Loucy (cell line): ENCODE measurements around the gene UBR4.
A peak's percentile ranks its signal among the peaks of the same experiment; 100 is the strongest.

Experiments
- H2AFZ ChIP-seq: fragments of 200-600 bp; sonication (generic); 2 replicates; pipeline ENCODE4 v1.6.0; 2016; ENCODE audit warnings: antibody characterized with exemption, mild to moderate bottlenecking, low read length, moderate library complexity
- H3F3A ChIP-seq: fragments of 200-600 bp; 2 replicates; pipeline ENCODE4 v1.6.0; 2016; ENCODE audit warnings: antibody characterized with exemption, low read depth, mild to moderate bottlenecking
- H3K27me3 ChIP-seq: fragments of 200-600 bp; sonication (generic); 2 replicates; pipeline ENCODE4 v1.6.1; 2014; ENCODE audit warnings: low read length, mild to moderate bottlenecking; ENCODE audit not compliant: insufficient read depth, poor library complexity, severe bottlenecking
- H3K36me3 ChIP-seq: fragments of 200-600 bp; sonication (generic); 2 replicates; pipeline ENCODE4 v1.6.1; 2016; ENCODE audit warnings: low read length; ENCODE audit not compliant: insufficient read depth
- H3K4me1 ChIP-seq: fragments of 200-600 bp; sonication (generic); 2 replicates; pipeline ENCODE4 v1.5.1; 2014; ENCODE audit warnings: low read length, mild to moderate bottlenecking; ENCODE audit not compliant: insufficient read depth, poor library complexity, severe bottlenecking
- H3K4me2 ChIP-seq: fragments of 200-600 bp; sonication (generic); 2 replicates; pipeline ENCODE4 v1.6.0; 2014; ENCODE audit warnings: antibody characterized with exemption, low read length, low read depth, mild to moderate bottlenecking; ENCODE audit not compliant: poor library complexity, severe bottlenecking
- H3K4me3 ChIP-seq: fragments of 200-600 bp; sonication (generic); 2 replicates; pipeline ENCODE4 v1.5.1; 2014; ENCODE audit warnings: low read length, mild to moderate bottlenecking, mixed read lengths; ENCODE audit not compliant: poor library complexity, severe bottlenecking
- H3K79me2 ChIP-seq: fragments of 200-600 bp; sonication (generic); 2 replicates; pipeline ENCODE4 v1.6.1; 2014; ENCODE audit warnings: low read length; ENCODE audit not compliant: insufficient read depth
- H3K9ac ChIP-seq: fragments of 200-600 bp; sonication (generic); 2 replicates; pipeline ENCODE4 v1.6.0; 2014; ENCODE audit warnings: mild to moderate bottlenecking, low read depth, low read length, moderate library complexity; ENCODE audit not compliant: poor library complexity, severe bottlenecking
- H3K9me2 ChIP-seq: fragments of 200-600 bp; sonication (generic); replicated peaks from 2 replicates; pipeline ENCODE4 v1.6.1; 2016; ENCODE audit warnings: low read depth, low read length, mixed read lengths
- H3K9me3 ChIP-seq: fragments of 200-600 bp; sonication (generic); 2 replicates; pipeline ENCODE4 v1.6.1; 2014; ENCODE audit warnings: mild to moderate bottlenecking, antibody characterized with exemption, low read length, low read depth; ENCODE audit not compliant: insufficient read depth
- H4K20me1 ChIP-seq: fragments of 200-600 bp; sonication (generic); 2 replicates; pipeline ENCODE4 v1.6.0; 2014; ENCODE audit warnings: antibody characterized with exemption, low read length, mild to moderate bottlenecking; ENCODE audit not compliant: insufficient read depth, poor library complexity, severe bottlenecking
- EZH2phosphoT487 ChIP-seq: fragments of 200-600 bp; IDR thresholded peaks from 2 replicates; pipeline ENCODE4 v1.6.1; 2018; ENCODE audit warnings: antibody characterized with exemption, mild to moderate bottlenecking, moderate library complexity, borderline replicate concordance
- TF ChIP-seq, protein P1 (sequence below): fragments of 200-600 bp; sonication (generic); conservative IDR thresholded peaks from 2 replicates; pipeline ENCODE4 v1.5.1; 2014; ENCODE audit warnings: mild to moderate bottlenecking, antibody characterized with exemption, low read length

Gene UBR4

DNA sequence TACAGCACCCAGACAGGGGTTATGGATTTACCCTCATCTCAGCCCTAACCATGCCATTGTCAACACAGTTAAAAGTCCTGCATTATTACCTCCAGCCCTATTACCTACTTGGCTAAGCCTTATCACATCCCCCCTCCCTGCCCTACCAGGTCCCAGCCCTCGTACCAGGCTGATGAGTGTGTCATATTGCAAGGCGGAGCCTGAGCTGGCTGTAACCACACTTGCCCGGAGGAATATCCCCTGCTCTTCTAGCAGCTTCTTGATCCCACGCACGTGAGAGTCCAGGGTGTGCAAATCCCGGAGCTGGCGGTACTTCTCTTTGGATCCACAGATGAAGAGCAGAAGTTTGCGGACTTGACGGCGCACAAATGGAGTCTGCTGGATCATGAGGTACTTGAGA lies 87.4 kb downstream of the UBR4 start:
- no peak for TF ChIP-seq EZH2phosphoT487
- TF ChIP-seq, protein P1, sequence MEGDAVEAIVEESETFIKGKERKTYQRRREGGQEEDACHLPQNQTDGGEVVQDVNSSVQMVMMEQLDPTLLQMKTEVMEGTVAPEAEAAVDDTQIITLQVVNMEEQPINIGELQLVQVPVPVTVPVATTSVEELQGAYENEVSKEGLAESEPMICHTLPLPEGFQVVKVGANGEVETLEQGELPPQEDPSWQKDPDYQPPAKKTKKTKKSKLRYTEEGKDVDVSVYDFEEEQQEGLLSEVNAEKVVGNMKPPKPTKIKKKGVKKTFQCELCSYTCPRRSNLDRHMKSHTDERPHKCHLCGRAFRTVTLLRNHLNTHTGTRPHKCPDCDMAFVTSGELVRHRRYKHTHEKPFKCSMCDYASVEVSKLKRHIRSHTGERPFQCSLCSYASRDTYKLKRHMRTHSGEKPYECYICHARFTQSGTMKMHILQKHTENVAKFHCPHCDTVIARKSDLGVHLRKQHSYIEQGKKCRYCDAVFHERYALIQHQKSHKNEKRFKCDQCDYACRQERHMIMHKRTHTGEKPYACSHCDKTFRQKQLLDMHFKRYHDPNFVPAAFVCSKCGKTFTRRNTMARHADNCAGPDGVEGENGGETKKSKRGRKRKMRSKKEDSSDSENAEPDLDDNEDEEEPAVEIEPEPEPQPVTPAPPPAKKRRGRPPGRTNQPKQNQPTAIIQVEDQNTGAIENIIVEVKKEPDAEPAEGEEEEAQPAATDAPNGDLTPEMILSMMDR, result no peak
- Histone ChIP-seq H3K9me3 (no peaks in the 10 kb centered on the region), H3F3A (peaks cover 24% of the 10 kb centered on the region), H3K9me2 (no peaks in the 10 kb centered on the region), H3K4me2 (peak overlapping the region; percentile 76), H3K27me3 (no peaks in the 10 kb centered on the region), H3K4me3 (peak overlapping the region; percentile 50), H3K36me3 (peaks cover 82% of the 10 kb centered on the region), H3K9ac (peak overlapping the region; percentile 78), H3K79me2 (peaks cover 20% of the 10 kb centered on the region), H4K20me1 (no peaks in the 10 kb centered on the region), H2AFZ (no peak overlapping the region), H3K4me1 (peaks cover 71% of the 10 kb centered on the region)

DNA sequence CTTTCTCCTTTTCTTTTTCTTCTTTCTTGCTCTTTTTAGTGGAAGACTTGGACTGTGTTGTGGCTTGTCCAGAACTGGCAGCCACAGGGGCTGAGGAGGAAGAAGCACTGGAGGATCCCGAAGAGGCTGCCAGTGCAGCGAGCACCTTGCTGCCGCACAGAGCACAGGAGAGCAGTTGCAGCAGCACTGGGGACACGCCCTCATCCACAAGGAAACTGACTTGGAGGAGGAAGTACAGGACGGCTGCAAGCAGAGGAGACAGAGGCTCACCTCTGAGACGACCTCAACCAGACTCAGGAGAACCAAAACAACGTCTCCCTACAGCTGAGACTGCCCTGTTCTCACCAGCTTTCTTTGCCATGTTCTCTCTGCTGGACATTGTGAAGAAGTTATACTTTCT lies 88.9 kb downstream of the UBR4 start:
- Histone ChIP-seq H4K20me1 (no peaks in the 10 kb centered on the region), H3K36me3 (peaks cover 82% of the 10 kb centered on the region), H3K9me3 (no peaks in the 10 kb centered on the region), H3K4me1 (peaks cover 63% of the 10 kb centered on the region), H3K79me2 (peaks cover 20% of the 10 kb centered on the region), H3K9ac (peak overlapping the region; percentile 78), H3K4me3 (no peak overlapping the region), H3K4me2 (peak overlapping the region; percentile 76), H3K9me2 (no peaks in the 10 kb centered on the region), H3F3A (peaks cover 24% of the 10 kb centered on the region), H2AFZ (no peak overlapping the region), H3K27me3 (no peaks in the 10 kb centered on the region)
- TF ChIP-seq EZH2phosphoT487, result no peak
- TF ChIP-seq, protein P1, result no peak

DNA sequence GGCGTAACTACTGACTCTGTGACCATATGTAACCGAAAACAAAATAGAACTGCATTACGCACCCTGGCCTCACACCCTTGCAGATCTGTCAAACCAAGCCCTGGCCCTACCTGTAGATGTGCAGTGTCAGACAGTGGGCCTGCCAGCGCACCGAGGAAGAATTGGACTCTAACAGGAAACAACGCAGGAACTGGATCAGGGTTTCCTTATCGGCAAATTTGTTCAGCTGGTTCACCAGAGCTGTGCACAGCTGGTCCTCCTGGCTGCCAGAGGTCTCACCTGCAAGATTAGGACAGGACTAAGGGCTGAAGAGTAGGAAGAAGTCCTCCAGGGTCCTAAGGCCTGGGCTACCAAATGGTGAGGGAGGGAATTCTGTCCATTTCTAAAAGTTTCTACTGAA lies 90.0 kb downstream of the UBR4 start:
- Histone ChIP-seq H3K79me2 (peaks cover 20% of the 10 kb centered on the region), H3K9me3 (no peaks in the 10 kb centered on the region), H4K20me1 (no peaks in the 10 kb centered on the region), H2AFZ (no peak overlapping the region), H3K9me2 (no peaks in the 10 kb centered on the region), H3K4me2 (peak overlapping the region; percentile 76), H3K4me3 (no peak overlapping the region), H3K36me3 (peaks cover 82% of the 10 kb centered on the region), H3K27me3 (no peaks in the 10 kb centered on the region), H3K9ac (peak overlapping the region; percentile 22), H3F3A (peaks cover 16% of the 10 kb centered on the region), H3K4me1 (peaks cover 52% of the 10 kb centered on the region)
- TF ChIP-seq EZH2phosphoT487, result no peak
- TF ChIP-seq, protein P1, result no peak
